Ishikawa (cell line): Measurements from ENCODE around the gene ASB14.

Source experiments
- CEBPB ChIP-seq: IDR thresholded peaks from 2 replicates; pipeline ENCODE4 v1.6.1; 2012
- CREB1 ChIP-seq: IDR thresholded peaks from 2 replicates; pipeline ENCODE4 v1.6.1; 2012; ENCODE audit warnings: low read depth
- EGR1 ChIP-seq: IDR thresholded peaks from 2 replicates; pipeline ENCODE4 v1.6.1; 2012
- EP300 ChIP-seq: IDR thresholded peaks from 2 replicates; pipeline ENCODE4 v1.6.1; 2012; ENCODE audit warnings: borderline replicate concordance
- FOXM1 ChIP-seq: IDR thresholded peaks from 2 replicates; pipeline ENCODE4 v1.6.1; 2012; ENCODE audit warnings: low read depth, borderline replicate concordance
- NFIC ChIP-seq: IDR thresholded peaks from 2 replicates; pipeline ENCODE4 v1.6.1; 2012
- RAD21 ChIP-seq: IDR thresholded peaks from 2 replicates; pipeline ENCODE4 v1.6.1; 2012; ENCODE audit warnings: low read depth
- TAF1 ChIP-seq: IDR thresholded peaks from 2 replicates; pipeline ENCODE4 v1.6.1; 2012; ENCODE audit warnings: low read depth, mild to moderate bottlenecking
- TCF12 ChIP-seq: IDR thresholded peaks from 2 replicates; pipeline ENCODE4 v1.6.1; 2012; ENCODE audit warnings: low read depth
- TEAD4 ChIP-seq: IDR thresholded peaks from 2 replicates; pipeline ENCODE4 v1.6.1; 2012
- YY1 ChIP-seq: IDR thresholded peaks from 2 replicates; pipeline ENCODE4 v1.6.1; 2012; ENCODE audit warnings: low read depth
- ZBTB7A ChIP-seq: IDR thresholded peaks from 2 replicates; pipeline ENCODE4 v1.6.1; 2012; ENCODE audit warnings: low read depth
- TF ChIP-seq, protein P1 (sequence below): IDR thresholded peaks from 2 replicates; pipeline ENCODE4 v1.6.1; 2012
- TF ChIP-seq, protein P2 (sequence below): IDR thresholded peaks from 2 replicates; pipeline ENCODE4 v1.6.1; 2012; ENCODE audit warnings: low read depth, mild to moderate bottlenecking
- TF ChIP-seq, protein P3 (sequence below): IDR thresholded peaks from 2 replicates; pipeline ENCODE4 v1.6.1; 2012

The ASB14 gene

DNA sequence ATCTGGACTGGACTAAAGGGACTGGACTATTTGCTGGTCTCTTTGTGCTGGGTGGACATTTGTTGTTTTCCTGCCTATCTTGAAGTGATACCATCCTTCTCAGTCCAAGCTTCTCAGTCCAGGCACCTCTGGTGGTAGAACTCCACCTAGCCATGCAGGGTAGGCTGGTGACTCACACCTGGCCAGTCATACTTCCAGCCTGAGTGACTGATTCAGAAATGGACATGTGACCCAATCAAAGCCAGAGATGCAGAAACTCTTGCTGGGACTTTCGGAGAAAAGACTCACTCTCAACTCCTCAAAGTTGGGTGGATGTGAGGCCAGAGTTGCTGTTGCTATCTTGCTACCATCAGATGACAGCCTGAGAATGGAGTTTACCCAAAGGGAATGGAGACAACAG, 5.6 kb upstream of the ASB14 start:
- no peak for TF ChIP-seq FOXM1
- TF ChIP-seq, protein P1, sequence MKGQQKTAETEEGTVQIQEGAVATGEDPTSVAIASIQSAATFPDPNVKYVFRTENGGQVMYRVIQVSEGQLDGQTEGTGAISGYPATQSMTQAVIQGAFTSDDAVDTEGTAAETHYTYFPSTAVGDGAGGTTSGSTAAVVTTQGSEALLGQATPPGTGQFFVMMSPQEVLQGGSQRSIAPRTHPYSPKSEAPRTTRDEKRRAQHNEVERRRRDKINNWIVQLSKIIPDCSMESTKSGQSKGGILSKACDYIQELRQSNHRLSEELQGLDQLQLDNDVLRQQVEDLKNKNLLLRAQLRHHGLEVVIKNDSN: peak; percentile 84

DNA sequence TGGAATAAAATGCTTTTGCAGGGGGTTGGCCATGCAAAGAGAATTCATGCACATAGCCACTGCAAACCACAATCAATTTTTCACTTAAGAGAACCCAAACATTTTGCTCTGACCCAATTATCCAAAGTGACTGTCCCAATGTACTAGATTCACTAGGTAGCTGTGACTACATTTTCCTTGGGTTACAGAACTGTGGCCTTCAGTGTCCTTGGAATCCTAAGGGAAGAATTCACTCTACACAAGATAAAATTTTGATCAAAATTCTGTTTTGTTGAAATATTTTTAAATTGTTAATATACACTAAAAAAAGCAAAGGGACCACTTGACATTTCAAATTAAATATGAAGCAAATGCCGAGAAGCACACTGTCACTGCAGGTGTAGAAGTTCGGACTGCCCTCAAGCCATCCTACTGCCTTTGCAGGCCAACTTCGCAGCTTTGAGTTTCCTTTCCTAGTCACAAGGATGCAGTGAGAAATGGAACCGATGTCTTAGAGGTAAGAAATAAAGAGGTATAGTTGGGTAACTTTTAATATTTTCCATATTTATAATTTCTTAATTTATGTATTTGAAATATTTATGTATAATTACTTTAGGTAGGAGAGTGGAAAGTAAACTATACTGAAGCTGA, 527 bp upstream of the ASB14 start:
- TF ChIP-seq CEBPB: no peak
- no peak for TF ChIP-seq YY1
- no peak for TF ChIP-seq RAD21
- no peak for TF ChIP-seq TCF12
- TF ChIP-seq, protein P2, sequence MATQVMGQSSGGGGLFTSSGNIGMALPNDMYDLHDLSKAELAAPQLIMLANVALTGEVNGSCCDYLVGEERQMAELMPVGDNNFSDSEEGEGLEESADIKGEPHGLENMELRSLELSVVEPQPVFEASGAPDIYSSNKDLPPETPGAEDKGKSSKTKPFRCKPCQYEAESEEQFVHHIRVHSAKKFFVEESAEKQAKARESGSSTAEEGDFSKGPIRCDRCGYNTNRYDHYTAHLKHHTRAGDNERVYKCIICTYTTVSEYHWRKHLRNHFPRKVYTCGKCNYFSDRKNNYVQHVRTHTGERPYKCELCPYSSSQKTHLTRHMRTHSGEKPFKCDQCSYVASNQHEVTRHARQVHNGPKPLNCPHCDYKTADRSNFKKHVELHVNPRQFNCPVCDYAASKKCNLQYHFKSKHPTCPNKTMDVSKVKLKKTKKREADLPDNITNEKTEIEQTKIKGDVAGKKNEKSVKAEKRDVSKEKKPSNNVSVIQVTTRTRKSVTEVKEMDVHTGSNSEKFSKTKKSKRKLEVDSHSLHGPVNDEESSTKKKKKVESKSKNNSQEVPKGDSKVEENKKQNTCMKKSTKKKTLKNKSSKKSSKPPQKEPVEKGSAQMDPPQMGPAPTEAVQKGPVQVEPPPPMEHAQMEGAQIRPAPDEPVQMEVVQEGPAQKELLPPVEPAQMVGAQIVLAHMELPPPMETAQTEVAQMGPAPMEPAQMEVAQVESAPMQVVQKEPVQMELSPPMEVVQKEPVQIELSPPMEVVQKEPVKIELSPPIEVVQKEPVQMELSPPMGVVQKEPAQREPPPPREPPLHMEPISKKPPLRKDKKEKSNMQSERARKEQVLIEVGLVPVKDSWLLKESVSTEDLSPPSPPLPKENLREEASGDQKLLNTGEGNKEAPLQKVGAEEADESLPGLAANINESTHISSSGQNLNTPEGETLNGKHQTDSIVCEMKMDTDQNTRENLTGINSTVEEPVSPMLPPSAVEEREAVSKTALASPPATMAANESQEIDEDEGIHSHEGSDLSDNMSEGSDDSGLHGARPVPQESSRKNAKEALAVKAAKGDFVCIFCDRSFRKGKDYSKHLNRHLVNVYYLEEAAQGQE: no peak
- TF ChIP-seq NFIC: no peak
- TF ChIP-seq CREB1: no peak
- TF ChIP-seq, protein P3, sequence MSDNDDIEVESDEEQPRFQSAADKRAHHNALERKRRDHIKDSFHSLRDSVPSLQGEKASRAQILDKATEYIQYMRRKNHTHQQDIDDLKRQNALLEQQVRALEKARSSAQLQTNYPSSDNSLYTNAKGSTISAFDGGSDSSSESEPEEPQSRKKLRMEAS: no peak
- no peak for TF ChIP-seq EGR1
- TF ChIP-seq TAF1: no peak
- TF ChIP-seq TEAD4: no peak
- TF ChIP-seq, protein P1: no peak

DNA sequence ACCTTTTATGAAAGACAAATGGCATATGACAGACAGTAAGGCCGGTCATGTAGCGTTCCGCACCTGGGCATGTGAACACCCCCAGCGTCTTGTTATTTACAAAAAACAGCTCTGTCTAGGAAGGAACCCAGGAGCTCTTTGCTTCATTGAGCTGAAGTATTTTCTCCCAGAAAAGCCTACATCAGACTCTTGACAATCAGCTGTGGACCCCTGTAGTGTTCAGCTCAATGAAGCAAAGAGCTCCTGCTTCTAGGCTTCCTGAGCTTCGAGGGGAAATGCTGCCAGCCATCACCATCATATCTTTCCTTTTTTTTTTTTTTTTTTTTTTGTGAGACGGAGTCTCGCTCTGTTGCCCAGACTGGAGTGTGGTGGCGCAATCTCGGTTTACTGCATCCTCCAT, 4.1 kb downstream of the ASB14 start:
- no peak for TF ChIP-seq TCF12
- TF ChIP-seq EGR1: no peak
- no peak for TF ChIP-seq TAF1
- TF ChIP-seq, protein P1: no peak
- TF ChIP-seq, protein P3: no peak
- no peak for TF ChIP-seq TEAD4
- no peak for TF ChIP-seq CEBPB
- no peak for TF ChIP-seq RAD21
- no peak for TF ChIP-seq EP300
- TF ChIP-seq YY1: no peak
- TF ChIP-seq NFIC: no peak

DNA sequence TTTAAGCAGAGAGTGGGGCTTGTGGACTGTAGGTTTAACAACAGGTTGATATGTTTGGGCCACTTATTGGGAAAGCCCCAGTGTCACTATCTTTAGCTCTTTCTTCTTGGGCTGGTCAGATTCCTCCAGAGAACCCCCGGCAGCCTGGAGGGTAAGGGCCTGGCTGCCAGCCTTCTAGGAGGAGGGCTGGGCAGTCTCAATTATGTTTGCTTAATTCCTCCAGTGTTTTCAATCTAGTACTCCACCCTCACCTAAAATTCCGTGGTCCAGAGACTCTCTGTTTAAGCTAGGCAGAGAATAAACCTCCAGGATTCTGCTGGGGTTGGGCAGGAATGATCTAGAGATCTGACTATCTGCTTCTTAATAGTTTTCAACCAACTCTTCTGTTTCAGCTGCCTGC, 5.3 kb downstream of the ASB14 start:
- TF ChIP-seq TEAD4: no peak
- no peak for TF ChIP-seq NFIC
- TF ChIP-seq, protein P2: no peak

DNA sequence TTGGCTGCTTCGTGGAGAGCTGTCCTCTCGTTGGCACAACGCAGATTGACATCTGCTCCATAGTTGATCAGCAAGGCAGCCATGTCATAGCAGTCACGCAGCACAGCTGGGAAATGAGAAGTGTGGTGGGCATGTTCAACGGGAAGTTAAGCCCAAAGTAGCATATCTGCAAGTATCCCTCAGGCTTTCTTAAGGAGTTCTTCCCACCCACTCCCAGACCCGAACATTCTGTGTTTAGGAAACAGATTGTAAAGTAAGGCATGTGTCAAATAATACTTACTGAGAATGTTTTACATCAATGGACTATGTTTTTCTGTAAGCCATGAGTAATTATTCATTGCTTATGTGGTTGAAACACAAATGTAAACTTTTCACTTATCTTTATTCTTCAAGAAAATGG, 9.2 kb downstream of the ASB14 start:
- no peak for TF ChIP-seq EP300
- TF ChIP-seq, protein P2: no peak
- no peak for TF ChIP-seq RAD21
- TF ChIP-seq, protein P1: no peak
- no peak for TF ChIP-seq TAF1
- TF ChIP-seq YY1: no peak
- no peak for TF ChIP-seq FOXM1
- TF ChIP-seq, protein P3: no peak
- no peak for TF ChIP-seq CREB1
- TF ChIP-seq EGR1: no peak
- TF ChIP-seq CEBPB: no peak
- no peak for TF ChIP-seq ZBTB7A
- no peak for TF ChIP-seq NFIC
- TF ChIP-seq TEAD4: no peak
- no peak for TF ChIP-seq TCF12
